ENCODE measurements around the gene FOXP2.

DNA sequence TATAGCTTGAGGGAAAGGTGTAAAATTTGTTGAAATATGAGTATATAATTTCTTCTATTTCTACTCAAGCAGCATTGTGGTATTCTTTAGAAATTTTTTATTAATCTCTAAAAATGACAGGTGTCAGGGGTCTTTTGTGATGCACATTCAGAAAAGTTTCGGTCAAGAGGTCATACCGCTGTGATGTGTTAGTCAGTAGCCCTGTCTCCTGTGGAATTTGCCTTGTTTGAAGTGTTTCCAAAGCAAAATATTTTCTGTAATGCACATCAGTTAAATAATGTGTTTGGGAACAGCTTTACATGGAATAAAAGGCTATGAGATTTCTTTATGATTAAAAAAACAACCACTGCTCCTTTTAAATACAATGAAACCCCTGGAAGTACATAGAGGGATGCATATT is 35.8 kb downstream of the FOXP2 start:
- TF ChIP-seq CTCF (conservative IDR thresholded peaks at IDR 0.05; ENCODE audit: low read depth, low read length) (no peak), EZH2 (IDR thresholded peaks at IDR 0.05; ENCODE audit: low read length, unreplicated experiment) (no peak), EZH2phosphoT487 (IDR thresholded peaks at IDR 0.05; ENCODE audit: borderline replicate concordance, low read length) (no peak)
